ENCODE results near the gene ACE2.

The ACE2 gene

DNA sequence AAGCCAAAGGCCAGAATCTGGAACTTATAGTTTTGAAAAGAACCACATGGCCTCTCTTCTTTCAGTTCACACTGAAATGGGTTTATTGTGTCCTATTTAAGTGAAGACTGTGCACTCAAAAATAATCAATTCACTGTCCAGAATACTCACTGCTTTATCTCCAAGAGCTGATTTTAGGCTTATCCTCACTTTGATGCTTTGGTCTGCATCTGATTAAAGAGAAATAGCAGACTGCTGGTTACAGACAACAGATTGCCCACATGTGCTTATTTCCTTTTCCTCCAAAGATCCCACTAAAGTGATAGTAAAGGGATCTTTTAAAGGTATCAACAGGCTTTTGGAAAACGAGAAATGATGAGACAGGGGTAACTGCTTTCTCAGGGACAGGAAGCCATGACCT, 30.6 kb downstream of the ACE2 start:
- DNase-seq: no peak

DNA sequence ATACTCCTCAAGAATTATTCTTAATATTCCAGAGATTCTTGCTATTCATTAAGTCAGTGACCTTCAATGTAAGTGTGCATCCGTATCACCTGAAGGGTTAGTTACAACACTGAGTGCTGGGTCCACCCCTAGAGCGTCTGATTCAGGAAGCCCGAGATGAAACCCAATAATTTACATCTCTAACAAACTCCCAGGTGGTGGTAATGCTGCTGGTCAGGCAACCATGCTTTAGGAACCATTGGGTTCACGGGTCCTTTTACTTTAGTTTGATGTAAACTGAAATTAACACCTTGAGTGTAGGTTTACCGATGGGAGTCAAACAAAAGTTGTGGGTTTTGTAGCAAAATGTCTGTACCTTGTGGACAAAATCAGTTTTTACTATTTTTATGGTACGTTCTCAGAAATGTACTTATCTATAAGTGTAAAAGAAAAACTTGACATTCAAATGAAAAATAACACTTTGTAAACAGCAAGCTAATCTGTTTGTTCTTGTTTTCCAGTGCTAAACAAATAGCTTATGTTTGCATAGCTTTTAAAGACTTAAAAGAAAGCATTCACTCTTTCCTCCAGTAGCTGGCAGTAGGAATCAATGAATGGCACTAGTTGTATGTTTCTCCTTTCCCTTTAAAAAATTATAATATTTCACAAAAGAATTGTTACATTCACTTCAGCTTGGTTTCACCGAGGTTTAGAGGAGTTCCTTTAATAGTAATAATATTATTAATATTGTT, 32.7 kb downstream of the ACE2 start:
- no peak for DNase-seq

DNA sequence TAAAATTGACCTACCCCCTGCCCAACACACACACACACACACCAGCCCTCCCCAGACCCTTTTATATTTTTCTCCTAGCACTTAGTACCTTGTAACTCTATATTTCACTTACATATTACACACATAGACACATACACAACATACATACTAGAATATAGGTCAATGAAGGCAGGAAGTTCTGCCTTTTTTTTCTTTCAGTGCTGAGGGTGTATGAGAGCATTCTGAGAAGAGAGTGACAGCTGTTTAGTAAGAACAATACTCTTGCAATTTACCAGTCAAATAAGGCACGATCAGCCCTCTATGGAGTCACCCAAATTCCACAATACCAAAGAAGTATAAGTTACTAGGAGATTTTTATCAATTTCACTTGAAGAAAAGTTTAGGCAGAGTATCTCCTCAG, 33.5 kb downstream of the ACE2 start:
- no peak for DNase-seq

DNA sequence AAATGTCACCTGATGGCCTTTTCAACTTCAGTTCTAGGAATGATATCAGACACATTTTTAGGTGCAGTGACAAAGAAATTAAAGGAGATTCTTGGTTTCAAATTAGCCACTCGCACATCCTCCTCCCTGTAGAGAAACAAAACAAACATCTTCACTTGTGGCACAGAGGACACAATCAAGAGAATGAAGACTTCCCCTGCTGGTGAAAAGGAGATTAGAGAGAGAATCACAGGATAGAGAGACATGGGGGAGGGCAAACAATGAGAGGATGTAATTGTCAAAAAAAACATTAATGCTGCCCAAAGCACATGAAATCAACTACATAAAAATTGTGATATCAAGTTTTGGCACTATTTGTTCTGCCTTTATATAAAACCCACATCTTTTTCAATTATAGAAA, 34.5 kb downstream of the ACE2 start:
- DNase-seq: no peak

DNA sequence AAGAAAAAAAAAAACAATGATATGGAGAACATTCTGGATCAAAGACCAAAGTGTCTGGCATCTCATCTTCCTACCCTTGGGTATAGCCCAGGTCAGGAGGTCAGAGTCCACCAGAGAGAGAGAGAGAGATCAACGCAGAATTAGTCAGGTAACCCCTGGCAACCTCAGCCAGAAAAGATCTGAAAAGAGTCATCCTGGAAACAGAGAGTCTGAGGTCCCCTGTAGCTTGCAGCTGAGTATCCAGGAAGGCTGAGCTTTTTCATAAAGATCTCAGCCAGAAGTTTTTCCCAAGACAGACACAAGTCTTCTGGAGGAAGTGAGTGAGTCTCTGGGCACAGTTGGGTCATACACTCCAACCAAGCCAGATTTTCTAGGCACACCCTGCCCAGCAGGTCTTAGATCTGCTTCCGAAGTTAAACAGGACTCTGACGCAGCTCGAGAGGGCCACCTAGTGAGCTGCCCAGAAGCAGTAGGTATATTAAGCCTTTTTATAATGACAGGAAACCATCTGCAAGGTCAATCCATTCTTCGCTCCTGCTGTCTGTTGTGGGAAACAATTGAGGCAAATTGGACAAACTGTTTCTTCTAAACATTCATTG, 35.7 kb downstream of the ACE2 start:
- DNase-seq: no peak

DNA sequence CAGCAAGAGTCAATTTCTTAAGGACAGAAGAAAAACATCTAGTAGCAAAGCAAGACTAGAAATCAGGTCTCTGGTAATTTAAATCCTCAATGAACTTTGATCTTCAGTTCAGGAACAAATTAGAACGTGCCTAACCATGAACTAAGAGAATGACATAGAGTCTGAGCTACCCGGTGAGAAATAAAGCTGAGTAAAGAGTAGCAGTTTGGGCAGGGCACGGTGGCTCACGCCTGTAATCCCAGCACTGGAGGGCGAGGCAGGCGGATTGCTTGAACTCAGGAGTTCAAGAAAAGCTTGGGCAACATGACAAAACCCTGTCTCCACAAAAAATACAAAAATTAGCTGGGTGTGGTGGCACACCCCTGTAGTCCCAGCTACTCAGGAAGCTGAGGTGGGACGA, 37.7 kb downstream of the ACE2 start:
- no peak for DNase-seq

DNA sequence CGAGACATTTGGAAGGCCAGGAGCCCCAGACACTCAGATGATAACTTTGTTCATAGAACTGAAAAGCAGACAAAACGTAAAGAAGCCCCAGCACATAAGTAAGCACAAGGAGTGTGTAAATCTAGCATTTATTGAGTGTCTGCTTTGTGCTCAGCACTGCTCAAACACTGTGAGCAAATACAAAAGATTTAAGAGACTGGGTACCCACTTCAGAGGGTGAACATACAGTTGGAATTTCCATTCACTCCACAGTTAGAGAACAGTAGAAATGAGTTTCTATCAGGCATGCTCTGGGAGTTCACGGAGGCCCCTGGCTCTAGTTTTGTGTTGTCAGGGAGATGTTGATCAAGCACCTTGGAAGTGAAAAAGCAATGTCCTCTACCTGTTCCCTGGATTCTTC, 39.8 kb downstream of the ACE2 start:
- no peak for DNase-seq

DNA sequence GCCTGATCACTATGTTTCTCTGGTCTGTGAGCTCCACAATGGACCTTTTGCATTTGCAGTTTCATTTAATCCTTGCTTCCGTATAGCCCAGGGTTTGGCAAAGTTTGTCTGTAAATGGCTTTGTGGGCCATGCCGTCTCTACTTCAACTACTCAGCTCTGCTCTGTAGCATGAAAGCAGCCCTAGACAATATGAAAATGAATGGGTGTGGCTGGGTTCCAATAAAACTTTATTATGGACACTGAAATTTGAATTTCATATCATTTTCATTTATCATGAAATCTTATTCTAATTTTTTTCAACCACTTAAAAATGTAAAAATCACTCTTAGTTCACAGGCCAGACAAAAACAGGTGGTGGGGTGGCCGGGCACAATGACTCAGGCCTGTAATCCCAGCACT, 41.5 kb downstream of the ACE2 start:
- no peak for DNase-seq

DNA sequence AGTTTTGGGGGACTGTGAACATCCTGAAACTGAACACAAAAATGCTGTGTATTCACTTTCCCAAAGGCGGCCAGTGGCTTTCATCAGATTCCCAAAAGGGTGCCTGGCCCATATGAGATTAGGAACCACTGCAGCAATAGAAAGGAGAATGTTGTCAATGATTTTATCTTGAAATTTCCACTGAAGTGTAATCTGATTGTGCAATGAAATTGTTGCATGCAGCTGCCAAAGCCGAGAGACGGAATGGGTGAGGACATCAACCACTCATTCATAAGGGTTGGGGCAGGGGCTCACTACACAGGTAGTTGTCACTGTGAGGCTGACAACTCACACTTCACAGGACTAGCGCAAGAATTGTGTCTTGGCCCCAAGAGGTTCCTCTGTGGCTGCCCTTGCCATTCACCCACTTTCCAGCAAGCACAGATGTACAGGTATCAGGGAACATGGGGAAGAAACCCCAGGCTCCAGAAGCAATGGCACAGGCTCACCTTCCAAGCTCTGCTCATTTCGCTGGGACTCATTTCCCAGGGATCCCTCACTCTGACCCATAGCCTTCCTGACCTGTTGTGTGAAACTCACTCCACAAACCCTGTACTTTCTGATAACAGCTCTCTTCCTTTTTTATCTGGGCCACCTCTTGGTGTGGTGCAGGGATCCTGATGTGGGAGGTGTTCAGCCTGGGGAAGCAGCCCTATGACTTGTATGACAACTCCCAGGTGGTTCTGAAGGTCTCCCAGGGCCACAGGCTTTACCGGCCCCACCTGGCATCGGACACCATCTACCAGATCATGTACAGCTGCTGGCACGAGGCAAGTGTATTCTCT, 51.4 kb downstream of the ACE2 start:
- no peak for DNase-seq

DNA sequence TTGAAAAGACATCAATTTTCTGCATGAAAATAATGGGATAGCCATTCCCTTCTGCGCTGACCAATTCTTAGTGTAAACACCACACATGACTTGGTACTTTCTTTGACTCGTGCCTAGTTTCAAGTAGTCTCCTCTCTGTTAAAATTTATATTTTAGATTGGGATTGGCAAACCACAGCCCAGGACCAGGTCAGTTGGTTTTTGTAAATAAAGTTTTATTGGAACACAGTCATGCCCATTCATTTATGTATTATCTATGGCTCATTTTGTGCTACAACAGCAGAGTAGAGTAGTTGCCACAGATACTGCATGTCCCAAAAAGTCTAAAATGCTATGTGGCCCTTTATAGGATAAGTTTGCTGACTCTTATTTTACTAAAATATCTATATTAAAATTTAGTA, 53.4 kb downstream of the ACE2 start:
- no peak for DNase-seq

DNA sequence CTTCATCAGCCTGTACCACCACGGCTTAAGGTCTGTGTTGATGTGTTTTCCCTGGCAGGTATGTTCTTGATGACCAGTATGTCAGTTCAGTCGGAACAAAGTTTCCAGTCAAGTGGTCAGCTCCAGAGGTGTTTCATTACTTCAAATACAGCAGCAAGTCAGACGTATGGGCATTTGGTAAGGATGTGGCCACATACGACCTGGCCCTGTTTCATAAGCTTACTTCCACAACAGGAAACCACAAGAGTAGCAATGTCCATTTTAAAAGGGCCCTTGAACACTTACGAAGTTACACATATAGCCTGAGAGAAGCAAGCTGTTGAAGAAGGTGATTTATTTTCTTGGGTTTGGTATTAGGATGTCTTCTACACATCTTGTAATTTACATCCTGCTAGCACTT, 54.0 kb downstream of the ACE2 start:
- no peak for DNase-seq

DNA sequence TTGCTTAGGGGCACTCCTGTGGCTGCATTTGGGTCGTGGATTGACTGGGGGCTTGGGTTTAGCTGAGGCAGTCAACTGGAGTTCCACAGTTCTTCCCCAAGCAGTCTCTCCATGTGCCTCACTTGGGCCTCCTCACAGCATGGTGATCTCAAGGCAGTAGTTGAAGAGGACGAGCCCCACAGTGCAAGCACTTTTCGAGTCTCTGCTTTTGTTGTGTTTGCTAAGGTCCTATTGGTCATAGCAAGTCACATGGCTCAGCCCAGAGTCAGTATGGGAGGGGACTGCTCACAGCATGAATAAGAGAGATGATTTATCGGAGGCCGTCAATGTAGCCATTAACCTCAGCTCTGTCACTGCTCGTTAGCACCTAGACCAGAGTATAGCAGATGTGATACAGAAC, 70.4 kb downstream of the ACE2 start:
- no peak for DNase-seq

DNA sequence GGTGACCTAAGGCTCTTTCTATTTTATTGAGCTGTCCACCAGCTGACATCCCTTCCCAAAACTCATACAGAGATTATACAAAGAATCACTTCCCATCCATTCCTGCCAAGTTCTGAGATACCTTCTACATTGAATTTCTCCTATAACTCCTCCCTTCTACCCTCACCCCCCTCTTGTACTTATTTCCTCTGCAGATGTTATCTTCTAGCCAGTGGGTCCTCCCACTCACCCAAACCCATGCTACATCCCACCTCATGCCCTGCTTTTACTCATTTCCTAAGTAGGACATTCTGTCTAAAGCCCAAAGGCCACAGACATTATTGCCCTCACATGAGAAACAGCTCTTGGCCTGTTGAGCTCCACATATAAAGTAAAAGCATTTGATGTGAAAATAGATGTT, 71.6 kb downstream of the ACE2 start:
- no peak for DNase-seq

DNA sequence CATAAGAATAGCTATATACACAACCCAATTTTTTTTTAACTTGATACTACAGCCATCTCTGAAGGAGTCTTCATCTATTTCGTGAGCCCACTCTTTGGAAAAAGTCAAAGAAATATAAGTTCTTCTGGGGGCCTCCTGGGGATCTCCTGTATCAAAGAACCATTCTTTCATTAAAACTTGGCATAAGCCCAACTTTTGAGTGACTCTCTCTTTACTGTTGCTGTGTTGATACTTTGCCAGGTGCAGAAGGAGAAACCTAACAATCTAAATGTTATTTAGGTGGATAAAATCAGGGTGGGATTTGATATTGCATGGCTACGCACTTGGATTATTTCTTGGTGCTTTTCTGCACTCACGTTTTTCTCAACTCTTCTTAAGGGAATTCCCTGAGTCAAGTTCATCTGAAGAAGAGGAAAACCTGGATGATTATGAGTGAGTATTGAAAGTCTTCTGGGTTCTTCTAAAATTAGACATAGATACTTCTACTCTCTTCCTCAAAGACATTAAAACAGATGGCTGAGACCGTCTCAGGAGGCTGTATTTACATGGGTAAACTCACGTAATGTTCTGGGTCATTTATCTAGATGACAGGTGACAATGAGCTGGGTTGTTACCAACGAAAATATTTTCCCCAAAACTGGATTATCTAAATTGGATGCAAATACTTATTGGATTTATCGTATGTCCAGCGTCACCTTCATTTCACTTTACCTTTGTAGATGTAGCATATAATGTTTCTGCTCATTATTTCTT, 74.9 kb downstream of the ACE2 start:
- DNase-seq: no peak

DNA sequence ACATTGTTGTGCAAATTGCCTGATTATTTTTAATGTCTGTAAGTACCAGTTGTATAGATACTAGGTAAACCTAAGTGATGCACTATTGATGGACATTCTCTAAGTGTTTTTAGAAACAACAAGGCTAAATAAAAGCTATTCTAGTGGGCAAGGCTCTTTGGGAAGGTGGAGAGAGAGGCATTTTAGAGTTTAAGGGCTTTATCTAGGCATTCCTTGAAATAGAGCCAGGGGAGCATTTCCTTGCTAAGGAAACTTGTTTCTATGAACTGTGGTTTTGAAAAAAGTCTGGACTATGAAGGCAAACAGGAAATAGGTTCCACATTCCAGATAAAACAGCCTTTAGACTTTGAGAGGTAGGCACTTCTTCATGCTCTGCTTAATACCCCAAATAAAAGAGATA, 76.3 kb downstream of the ACE2 start:
- no peak for DNase-seq

DNA sequence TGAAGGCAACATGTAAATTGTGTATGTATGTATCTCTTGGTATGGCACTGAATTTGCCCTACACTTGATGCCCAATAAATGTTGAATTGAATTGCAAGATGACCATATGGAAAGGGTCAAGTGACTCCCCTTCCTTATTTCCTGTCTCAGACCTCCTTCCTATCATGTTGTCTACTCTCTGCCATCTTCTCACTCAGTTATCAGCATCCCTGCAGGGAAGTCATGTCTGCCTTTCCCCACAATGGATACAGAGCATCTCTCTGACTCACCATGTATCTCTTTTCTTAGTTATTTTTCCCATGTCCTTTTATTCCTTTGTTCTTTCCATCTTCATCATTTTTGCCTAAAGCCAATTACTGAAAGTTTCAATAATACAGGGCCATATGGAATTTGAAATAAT, 77.7 kb downstream of the ACE2 start:
- DNase-seq: no peak

DNA sequence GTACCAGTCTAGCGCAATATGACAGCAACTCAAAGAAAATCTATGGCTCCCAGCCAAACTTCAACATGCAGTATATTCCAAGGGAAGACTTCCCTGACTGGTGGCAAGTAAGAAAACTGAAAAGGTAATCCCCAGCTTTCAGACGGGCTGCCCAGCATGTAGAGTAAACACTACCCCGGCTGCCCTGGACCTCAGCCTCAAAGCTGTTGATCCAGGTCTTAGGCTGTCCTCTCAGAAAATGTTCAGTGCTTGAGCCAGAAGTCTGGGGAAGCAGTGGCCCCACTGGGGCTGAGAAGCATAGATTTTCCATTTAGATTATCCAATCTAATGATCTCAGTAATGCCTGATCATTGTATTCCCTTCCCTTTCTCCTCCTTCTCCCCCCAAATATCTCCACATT, 78.3 kb downstream of the ACE2 start:
- no peak for DNase-seq

DNA sequence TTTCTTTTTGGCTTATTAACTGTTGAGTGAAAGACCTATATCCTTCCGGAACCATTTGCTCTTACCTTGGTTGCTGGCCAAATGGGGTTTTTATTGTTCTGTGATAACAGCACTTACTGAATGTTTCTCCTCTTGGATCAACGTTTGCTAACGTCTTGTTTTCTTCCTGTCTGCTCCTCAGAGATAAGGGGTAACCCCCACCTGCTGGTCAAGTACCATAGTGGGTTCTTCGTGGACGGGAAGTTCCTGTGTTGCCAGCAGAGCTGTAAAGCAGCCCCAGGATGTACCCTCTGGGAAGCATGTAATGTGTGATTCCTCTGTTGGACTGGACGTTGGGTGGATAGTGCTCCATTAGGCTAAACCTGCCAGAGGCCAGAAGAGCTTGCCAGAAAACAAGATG, 84.8 kb downstream of the ACE2 start:
- DNase-seq: no peak

DNA sequence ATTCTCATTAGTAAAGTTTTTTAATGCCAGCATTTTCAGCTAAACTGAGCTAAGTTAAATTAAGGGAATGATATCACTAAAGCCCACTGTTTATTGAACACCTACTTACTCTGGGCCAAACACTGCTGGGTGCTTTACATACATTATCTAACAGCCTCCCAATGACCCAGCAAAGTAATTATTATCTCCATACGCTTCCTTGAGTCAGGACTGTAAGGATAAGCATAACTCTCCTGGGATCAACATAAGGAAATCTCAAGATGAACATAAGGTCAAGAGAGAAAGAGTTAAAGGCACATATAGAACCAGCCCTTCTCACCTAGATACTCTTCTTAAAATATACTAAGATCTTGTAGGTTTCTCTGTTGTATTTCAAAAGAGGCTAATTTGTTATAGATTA, 86.5 kb downstream of the ACE2 start:
- no peak for DNase-seq

DNA sequence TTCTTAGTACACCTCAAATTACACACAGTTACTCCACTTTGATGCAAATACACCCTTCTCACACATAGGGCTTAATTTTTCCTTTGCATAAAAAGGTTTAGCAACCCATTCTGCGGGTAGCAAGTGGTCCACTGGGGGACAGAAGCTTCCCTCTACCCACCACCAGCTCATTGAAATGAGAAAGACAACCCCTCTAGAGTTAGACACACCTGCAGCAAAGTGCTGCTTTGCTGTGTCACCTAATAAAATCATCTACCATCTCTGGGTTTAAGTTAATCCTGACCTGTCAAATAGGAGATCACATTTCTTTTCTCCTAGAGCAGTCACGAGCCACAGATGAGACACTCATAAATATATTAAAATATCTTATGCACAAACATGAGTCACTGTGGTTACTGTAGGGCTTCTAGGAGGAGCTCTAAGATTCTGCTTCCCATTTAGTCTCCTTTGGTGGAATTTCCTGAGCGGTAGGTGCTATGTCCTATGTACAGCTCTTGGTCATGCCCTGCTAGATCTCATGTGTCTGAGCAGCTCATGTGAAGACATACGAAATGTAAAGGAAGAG, 88.3 kb downstream of the ACE2 start:
- DNase-seq: no peak

DNA sequence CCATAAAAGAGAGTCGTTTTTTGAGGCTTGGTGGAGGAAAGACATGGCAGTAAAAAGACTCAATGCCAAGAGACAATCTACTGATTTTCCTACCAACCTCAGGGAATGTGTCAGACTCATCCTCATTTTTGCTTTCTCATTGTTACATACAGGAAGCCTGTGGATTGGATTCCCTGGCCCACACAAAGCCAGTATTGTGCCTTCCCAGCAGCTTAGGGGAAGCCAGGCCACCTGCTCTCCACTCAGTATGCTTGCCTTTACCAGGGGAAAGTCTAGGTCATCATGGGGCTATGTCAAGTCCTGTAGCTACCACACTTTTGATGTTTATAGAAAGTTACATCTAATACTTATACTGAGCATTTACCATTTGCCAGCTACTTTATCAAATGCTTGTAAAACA, 89.2 kb downstream of the ACE2 start:
- DNase-seq: no peak

Data from activated T-cell treated with anti-CD3 and anti-CD28 coated beads, Interleukin-2, amount 50 U/mL, for 1 hour (primary cell).